ENCODE results near the gene SLC22A15. TPM values are rescaled to one million over a fixed set of nuclear protein-coding genes. Genes with fewer than 3 reads are reported as not detected.

Gene SLC22A15
- total RNA-seq, 2 experiments from 2014 or later = 0.07 to 0.25 TPM

DNA sequence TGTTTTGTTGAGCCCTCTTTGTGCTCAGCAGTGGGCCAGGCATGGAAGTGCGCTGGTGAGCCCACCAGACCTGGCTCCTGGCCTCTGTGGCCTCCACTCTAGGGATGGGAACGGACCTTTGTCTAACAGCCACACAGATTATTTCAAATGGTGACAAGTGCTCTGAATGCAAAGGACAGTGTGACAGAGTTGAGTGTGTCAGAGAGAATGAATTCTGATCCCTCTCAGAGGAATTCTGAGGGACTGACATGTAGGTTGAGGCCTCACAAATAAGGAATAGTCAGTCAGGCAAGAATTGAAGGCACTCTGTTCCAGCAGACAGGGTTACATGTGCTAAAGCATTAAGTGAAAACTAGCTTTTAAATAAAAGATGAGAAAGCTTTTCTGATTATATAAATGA lies 123.6 kb downstream of the SLC22A15 start:
- TF ChIP-seq, protein P1, sequence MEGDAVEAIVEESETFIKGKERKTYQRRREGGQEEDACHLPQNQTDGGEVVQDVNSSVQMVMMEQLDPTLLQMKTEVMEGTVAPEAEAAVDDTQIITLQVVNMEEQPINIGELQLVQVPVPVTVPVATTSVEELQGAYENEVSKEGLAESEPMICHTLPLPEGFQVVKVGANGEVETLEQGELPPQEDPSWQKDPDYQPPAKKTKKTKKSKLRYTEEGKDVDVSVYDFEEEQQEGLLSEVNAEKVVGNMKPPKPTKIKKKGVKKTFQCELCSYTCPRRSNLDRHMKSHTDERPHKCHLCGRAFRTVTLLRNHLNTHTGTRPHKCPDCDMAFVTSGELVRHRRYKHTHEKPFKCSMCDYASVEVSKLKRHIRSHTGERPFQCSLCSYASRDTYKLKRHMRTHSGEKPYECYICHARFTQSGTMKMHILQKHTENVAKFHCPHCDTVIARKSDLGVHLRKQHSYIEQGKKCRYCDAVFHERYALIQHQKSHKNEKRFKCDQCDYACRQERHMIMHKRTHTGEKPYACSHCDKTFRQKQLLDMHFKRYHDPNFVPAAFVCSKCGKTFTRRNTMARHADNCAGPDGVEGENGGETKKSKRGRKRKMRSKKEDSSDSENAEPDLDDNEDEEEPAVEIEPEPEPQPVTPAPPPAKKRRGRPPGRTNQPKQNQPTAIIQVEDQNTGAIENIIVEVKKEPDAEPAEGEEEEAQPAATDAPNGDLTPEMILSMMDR (IDR thresholded peaks at IDR 0.05) = no peak
- no peak for ATAC-seq
- H3K4me3 Mint-ChIP-seq = no peak overlapping the region
- H3K4me1 Mint-ChIP-seq (ENCODE audit: low read depth) = no peaks in the 10 kb centered on the region
- peaks cover 6% of the 10 kb centered on the region for H3K27me3 Mint-ChIP-seq
- no peak overlapping the region for H3K27ac Mint-ChIP-seq
- intact Hi-C loops (cut with micrococcal nuclease) = no loop called here
- ChIA-PET POLR2A (no interaction called here), CTCF (interaction anchor here (1.6 kb wide), 1 partner anchor 10 kb away, joined by 5 read pairs; no protein-coding TSS in a partner anchor)
- H3K9me3 Mint-ChIP-seq = no peaks in the 10 kb centered on the region
- H3K36me3 Mint-ChIP-seq (ENCODE audit: low read depth) = no peaks in the 10 kb centered on the region
- DNase-seq = no peak

DNA sequence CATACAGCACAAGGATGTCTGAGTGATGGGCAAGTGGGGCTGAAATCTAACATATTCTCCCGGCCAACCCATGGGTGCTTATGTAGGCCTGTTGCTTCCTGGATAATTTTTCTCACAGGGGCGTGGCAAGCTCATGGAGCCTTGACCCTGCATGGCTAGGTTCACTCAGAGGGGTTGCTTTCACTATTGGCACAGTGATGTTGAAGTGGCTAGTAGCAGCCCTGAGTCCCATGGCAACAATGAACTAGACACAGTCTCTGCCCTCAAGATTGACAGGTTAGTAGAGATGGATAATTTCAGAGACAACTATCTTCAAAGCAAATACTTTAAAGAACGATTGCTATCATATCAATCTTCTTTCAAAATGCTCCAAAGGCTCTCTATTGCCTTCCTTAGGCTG lies 128.4 kb downstream of the SLC22A15 start:
- Mint-ChIP-seq H3K4me1 (ENCODE audit: low read depth) (no peaks in the 10 kb centered on the region), H3K27ac (no peak overlapping the region), H3K4me3 (no peak overlapping the region), H3K27me3 (peaks cover 5% of the 10 kb centered on the region), H3K36me3 (ENCODE audit: low read depth) (no peaks in the 10 kb centered on the region), H3K9me3 (no peaks in the 10 kb centered on the region)
- no peak for ATAC-seq
- intact Hi-C loops (cut with micrococcal nuclease) = no loop called here
- DNase-seq = no peak
- ChIA-PET CTCF (no interaction called here), POLR2A (no interaction called here)
- TF ChIP-seq, protein P1 (IDR thresholded peaks at IDR 0.05) = no peak

DNA sequence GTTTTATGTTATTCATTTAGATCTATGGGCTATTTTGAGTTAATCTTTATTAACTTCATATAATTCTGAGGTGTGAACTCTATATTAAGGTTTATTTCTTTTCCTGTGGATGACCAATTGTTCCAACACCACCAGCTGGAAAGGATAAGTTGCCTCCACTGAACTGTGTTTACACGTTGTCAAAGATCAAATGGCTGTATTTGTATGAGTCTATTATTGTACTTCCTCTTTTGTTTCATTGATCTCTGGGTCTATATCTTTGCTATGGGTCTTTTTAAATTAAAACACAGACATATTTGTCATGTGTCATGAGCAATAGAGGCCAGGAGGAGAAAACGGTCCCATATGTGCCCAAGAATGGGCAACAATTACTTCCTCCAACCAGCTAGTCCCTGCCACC lies 129.7 kb downstream of the SLC22A15 start:
- H3K4me1 Mint-ChIP-seq (ENCODE audit: low read depth) = no peaks in the 10 kb centered on the region
- no peak overlapping the region for H3K27ac Mint-ChIP-seq
- no peak for DNase-seq
- CTCF ChIA-PET = no interaction called here
- intact Hi-C loops (cut with micrococcal nuclease) = no loop called here
- TF ChIP-seq, protein P1 (IDR thresholded peaks at IDR 0.05) = no peak
- peaks cover 5% of the 10 kb centered on the region for H3K27me3 Mint-ChIP-seq
- POLR2A ChIA-PET = no interaction called here
- no peak overlapping the region for H3K4me3 Mint-ChIP-seq
- H3K36me3 Mint-ChIP-seq (ENCODE audit: low read depth) = no peaks in the 10 kb centered on the region
- H3K9me3 Mint-ChIP-seq = no peaks in the 10 kb centered on the region
- no peak for ATAC-seq

DNA sequence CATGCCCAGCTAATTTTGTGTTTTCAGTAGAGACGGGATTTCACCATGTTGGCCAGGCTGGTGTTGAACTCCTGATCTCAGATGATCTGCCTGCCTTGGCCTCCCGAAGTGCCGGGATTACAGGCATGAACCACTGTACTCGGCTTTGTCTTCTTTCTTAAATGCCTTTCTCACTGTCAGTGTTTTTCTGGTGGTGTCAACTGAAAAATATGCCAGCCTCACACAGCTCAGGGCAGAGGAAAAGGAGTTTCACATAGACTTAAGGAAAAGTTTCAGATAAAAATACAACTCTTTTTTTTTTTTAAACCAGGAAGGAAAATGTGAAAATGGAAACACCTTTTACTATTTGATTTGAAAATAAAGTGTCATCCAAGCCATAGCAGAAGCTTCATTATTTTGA lies 130.3 kb downstream of the SLC22A15 start:
- Mint-ChIP-seq H3K27me3 (peaks cover 7% of the 10 kb centered on the region), H3K4me3 (no peak overlapping the region), H3K27ac (no peak overlapping the region), H3K4me1 (ENCODE audit: low read depth) (peaks cover 2% of the 10 kb centered on the region), H3K36me3 (ENCODE audit: low read depth) (no peaks in the 10 kb centered on the region), H3K9me3 (no peaks in the 10 kb centered on the region)
- CTCF ChIA-PET = no interaction called here
- no peak for DNase-seq
- ATAC-seq = no peak
- POLR2A ChIA-PET = no interaction called here
- TF ChIP-seq, protein P1 (IDR thresholded peaks at IDR 0.05) = no peak
- intact Hi-C loops (cut with micrococcal nuclease) = no loop called here

DNA sequence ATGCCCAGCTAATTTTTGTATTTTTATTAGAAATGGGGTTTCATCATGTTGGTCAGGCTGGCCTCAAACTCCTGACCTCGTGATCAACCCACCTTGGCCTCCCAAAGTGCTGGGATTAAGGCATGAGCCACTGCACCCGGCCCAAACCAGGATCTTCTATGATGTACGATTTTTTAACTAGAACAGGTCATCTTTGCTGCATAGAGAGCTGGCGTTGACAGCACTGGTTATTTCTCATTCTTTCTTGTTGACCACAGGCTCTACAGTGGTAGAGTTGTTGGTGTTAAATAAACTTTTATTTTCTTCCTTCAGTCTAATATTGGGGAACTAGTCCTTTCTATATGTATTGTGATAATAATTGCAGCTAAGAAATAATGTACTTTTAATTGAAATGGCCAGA lies 131.1 kb downstream of the SLC22A15 start:
- ChIA-PET POLR2A (no interaction called here), CTCF (no interaction called here)
- Mint-ChIP-seq H3K27me3 (peaks cover 5% of the 10 kb centered on the region), H3K27ac (no peak overlapping the region), H3K36me3 (ENCODE audit: low read depth) (no peaks in the 10 kb centered on the region), H3K4me3 (no peak overlapping the region), H3K9me3 (no peaks in the 10 kb centered on the region), H3K4me1 (ENCODE audit: low read depth) (peaks cover 2% of the 10 kb centered on the region)
- no peak for ATAC-seq
- no peak for DNase-seq
- intact Hi-C loops (cut with micrococcal nuclease) = no loop called here
- TF ChIP-seq, protein P1 (IDR thresholded peaks at IDR 0.05) = no peak
